NCI-H2196 (cell line): Measurements from ENCODE around the gene ERBIN.
"Not testable (repeated sequence)": the region's sequence is repeated elsewhere in the genome, so short reads cannot be mapped to it uniquely, and the experiment has no call there.

Experiments
- DNase-seq: peaks from one replicate; lab custom pipeline; 2025; ENCODE audit not compliant: unreplicated experiment; lab: John Stamatoyannopoulos, UW

The ERBIN gene

DNA sequence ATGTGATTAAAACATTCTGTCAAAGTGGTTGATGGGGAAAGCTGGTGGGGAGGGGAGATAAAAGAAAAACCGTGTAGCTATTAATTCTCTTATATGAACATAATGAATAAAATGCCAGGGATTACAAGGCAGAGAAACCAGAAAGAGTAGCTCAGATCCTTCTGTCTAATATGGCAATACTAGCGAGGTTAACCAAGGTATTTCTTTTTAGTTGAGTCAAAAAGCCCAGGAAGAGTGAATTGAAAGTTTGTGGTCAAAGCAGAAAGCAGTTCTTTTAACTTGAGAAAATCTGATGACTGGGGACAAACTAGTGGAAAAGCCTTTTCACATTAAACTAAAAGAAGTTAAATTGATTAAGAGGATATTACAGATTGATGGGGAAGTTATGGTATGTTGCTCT lies 76.0 kb downstream of the ERBIN start:
- no peak for DNase-seq

DNA sequence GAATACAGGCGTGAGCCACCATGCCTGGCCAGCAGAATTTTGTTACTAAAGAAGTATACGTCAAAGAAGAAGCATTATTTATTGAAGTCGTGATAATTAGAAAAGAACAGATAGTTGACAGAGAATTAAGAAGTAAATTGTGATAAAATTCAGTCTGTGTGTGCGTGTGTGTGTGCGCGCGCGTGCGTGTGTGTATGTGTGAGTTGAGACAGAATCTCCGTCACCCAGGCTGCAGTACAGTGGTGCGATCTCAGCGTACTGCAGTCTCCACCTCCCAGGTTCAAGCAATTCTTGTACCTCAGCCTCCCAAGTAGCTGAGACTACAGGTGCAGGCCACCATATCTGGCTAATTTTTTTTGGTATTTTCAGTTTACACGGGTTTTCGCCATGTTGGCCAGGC lies 77.8 kb downstream of the ERBIN start:
- no peak for DNase-seq

DNA sequence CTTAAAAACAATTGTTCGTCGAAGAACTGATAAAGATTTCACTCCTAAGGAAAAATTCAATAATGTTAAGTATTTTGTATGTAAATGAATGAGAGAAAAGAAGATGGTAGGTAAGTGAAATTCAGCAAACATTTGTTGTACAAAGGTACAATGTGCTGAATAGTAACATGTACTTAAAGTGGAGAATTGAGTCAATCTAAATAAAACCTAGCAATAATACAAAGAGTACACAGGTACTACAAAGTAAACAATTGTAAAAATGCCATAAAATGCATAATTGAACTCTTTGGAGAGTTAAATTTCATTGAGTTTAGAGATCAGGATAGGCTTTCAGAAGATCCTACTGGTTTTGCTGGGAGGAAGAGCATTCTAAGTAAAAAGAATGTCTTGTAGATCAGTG lies 82.9 kb downstream of the ERBIN start:
- no peak for DNase-seq

- no peak for DNase-seq
Measured at GRCh38 chr5:66010476-66010875, 84.1 kb downstream of the ERBIN start.

- DNase-seq, result no peak
Measured at GRCh38 chr5:66012271-66012670, 85.9 kb downstream of the ERBIN start.

GRCh38 chr5:66013397-66013796 lies 87.0 kb downstream of the ERBIN start:
- no peak for DNase-seq

GRCh38 chr5:66013906-66014305 lies 87.5 kb downstream of the ERBIN start:
- no peak for DNase-seq

GRCh38 chr5:66015196-66015960 lies 89.0 kb downstream of the ERBIN start:
- DNase-seq, result no peak

DNA sequence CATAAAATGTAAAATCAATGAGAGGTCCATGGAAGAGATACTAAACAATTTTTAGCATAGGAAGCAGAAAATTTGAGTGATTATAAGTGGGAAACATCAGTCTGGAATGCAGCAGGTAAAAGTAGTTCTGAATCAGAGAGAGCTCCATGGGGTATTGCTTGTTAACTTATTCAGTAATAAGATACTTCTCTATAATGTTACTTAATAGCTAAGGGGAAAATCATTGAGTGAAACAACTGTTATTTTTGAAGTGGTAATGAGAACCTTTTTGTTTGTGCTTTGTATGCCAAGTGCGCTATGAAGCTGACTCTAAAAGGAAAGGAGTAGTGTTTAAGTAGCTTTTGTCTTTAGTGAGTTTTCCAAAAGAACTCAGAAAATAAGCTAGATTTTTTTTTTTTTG lies 95.2 kb downstream of the ERBIN start:
- peak; percentile 7 for DNase-seq

DNA sequence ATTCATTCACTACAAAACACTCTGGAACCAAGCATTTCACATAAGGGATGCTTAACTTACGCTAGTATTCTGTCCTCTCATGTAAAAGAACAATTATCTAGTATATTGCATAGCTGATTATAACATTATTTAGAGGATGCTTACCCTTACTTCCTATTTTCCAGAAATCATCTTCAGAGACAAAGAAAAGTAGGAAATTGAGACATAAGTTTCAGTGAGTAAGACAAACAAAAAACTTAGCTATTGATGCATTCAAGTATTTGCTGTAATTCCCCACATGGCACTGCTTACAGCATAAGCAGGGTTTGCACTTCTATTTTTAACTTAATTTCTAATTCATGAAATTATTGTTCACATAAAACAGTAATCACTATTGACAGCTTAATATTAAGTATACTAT lies 112.9 kb downstream of the ERBIN start:
- DNase-seq, result no peak

- DNase-seq, result no peak
Measured at GRCh38 chr5:66039701-66040100, 113.3 kb downstream of the ERBIN start.

DNA sequence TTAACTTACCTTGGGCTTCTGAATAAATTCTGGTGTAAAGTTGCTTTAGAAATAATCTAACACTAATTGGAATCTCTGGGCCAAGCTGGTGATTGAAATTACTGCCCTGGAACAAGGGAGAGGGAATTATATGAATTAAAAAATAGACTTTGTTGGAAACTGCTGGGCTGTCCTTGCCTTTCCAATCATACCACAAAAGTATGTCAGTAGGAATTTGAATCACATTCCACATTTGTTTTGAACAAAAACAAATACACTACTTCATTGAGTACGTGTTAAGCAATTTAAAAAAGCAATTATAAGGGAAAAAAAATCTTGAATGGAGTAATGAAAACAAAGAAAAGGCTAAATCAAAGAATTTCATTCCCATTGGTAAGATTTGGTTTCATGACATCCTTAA lies 115.3 kb downstream of the ERBIN start:
- no peak for DNase-seq

DNA sequence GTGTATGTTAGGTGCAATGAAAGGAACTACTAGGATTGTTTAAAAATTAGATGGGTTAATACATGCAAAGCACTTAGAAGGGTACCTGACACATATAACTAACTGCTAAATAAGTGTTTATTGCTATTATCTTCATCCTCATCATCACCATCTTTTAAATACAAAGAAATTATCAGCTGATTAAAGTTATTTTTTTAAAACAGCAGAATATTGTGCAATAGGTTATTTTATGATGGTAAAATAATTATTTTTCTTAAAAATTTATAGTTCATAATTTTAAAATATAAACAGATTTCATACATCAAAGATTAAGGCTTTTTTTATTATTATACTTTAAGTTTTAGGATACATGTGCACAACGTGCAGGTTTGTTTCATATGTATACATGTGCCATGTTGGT lies 130.9 kb downstream of the ERBIN start:
- no peak for DNase-seq

GRCh38 chr5:66061320-66061719 lies 134.9 kb downstream of the ERBIN start:
- not testable (repeated sequence) for DNase-seq

DNA sequence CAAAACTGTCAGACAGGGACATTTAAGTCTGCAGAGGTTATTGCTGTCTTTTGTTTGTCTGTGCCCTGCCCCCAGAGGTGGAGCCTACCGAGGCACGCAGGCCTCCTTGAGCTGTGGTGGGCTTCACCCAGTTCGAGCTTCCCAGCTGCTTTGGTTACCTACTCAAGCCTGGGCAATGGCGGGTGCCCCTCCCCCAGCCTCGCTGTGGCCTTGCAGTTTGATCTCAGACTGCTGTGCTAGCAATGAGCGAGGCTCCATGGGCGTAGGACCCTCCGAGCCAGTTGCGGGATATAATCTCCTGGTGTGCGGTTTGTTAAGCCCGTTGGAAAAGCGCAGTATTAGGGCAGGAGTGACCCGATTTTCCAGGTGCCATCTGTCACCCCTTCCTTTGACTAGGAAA lies 136.7 kb downstream of the ERBIN start:
- not testable (repeated sequence) for DNase-seq

DNA sequence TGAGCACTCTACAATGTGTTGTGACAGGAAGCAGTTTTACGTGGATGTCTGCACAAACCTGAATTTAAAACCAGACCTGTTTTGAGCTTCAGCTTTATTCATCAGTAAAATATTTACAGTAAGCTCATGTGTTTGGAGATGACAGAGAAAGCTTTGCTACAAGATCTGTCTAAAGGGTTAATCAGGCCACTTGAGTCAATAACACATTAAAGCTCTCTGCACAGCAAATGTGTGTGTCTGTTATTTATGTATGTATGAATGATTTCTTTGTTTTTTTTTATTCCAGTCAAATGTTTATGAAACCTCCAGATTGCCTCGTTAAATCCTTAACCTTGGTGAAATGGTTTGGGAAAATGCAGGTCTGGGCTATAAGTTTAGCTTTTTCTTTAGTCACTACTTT lies 140.5 kb downstream of the ERBIN start:
- DNase-seq, result no peak

- no peak for DNase-seq
Measured at GRCh38 chr5:66072031-66072430, 145.7 kb downstream of the ERBIN start.

- no peak for DNase-seq
Measured at GRCh38 chr5:66074901-66075300, 148.5 kb downstream of the ERBIN start.

DNA sequence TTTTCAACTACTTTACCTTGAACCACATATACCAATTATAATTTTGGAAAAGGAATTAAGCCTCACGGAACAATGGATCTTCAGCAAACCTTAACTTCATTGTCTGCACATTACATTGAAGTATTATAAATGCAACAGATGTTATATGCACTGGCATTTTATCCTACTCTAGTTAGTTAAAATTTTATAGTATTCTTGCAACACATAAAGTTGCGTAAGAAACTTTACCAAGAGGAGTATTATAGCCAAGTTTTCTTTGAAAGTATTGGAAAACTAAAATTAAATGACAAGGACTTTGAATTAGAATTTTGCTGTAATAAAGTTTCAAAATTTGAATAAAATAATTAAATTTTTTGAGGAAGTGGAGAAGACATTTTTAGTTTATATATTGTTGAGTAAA lies 154.3 kb downstream of the ERBIN start:
- DNase-seq, result no peak

DNA sequence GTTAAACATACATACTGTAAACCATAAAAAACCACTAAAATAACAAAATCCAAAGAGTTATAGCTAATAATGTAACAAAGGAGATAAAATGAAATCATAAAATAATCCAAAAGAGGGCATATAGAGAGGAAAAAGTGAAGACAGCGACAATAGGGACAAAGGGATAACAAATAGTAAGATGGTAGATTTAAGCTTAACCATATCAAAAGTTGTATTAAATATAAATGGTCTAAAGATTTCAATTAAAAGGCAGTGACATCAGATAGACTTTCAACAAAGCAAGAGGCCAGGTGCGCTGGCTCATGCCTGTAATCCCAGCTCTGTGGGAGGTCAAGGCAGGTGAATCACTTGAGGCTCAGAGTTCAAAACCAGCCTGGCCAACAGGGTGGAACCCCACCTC lies 163.0 kb downstream of the ERBIN start:
- DNase-seq, result no peak

DNA sequence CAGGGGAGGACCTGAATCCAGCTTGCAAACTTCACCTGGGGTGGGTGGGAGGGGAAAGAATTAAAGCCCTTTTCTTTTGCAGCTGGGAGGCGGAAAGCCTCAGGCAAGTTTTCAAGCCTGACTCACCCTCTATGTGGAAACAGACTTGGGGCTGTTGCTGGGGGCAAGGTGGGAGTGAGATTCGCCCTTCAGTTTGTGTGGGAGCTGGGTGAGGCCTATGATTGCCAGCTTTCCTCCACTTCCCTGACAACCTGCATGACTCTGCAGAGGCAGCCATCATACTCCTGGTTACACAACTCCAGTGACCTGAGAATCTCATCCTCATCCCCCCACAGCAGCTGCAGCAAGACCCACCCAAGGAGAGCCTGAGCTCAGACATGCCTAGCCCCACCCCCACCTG lies 174.5 kb downstream of the ERBIN start:
- no peak for DNase-seq

GRCh38 chr5:66113160-66113559 lies 186.8 kb downstream of the ERBIN start:
- DNase-seq, result no peak

DNA sequence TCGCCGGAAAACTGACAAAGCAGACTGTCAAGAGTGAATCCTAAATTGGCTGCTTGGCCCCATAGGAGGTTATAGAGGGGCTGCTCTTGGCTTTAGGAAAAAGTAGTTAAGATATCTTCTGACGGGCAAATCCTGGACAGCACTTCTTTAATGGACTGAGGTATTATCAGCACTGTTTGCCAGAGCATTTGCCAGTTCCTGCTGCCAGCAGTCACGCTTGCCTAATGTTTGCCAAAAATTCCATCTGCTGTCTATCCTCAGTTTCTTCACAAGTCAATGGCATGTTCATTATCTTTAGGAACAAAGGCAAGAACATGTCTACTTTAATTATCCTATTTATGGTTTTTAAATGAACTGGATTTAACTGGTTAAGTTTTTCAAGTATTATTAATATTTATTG lies 191.9 kb downstream of the ERBIN start:
- no peak for DNase-seq
